ENCODE measurements around the gene FXYD6. TPM values are rescaled to one million over a fixed set of nuclear protein-coding genes. Genes with fewer than 3 reads are reported as not detected.
A peak's percentile ranks its signal among the peaks of the same experiment; 100 is the strongest.

Gene FXYD6
- total and polyA plus RNA-seq, 9 of the 15 experiments (the other 6 are each of a cell fraction or from before 2014, with no cell fraction given), result 0.07 to 0.35 TPM; not detected in 7

GRCh38 chr11:117807482-117808327 lies 68.8 kb downstream of the FXYD6 start:
- peak; percentile 78 to 82 (median 80) for DNase-seq (ENCODE audit: extremely low read depth in 1 of 4, low spot score in 3 of 4)
- 20% methylated on average over 22 of the region's 22 CpGs for WGBS (ENCODE audit: insufficient coverage, low coverage, missing lambda C conversion rate)
- peak; percentile 93 for FAIRE-seq
- Histone ChIP-seq H3K9ac (ENCODE audit: insufficient read depth in 1 of 2, low read depth in 2 of 2, low read length in 2 of 2) (no peak overlapping the region), H2AFZ (ENCODE audit: low read depth, low read length) (no peak overlapping the region), H3K9me1 (ENCODE audit: control insufficient read depth, insufficient read depth, low read length) (no peaks in the 10 kb centered on the region), H3K36me3 (ENCODE audit: control insufficient read depth, insufficient read depth, low read length) (no peaks in the 10 kb centered on the region), H3K4me3 (no peak overlapping the region), H3K9me3 (replicated peaks; ENCODE audit: control insufficient read depth, insufficient read depth, low read depth, low read length) (no peaks in the 10 kb centered on the region), H3K4me1 (replicated peaks in 1 of 2; ENCODE audit: control insufficient read depth in 2 of 2, insufficient read depth in 2 of 2, low read length in 2 of 2) (peaks cover 13 to 14% of the 10 kb centered on the region in 2 experiments; a peak in 4 of 5 replicates), H3K27ac (ENCODE audit: extremely low read depth, low read depth, low read length) (no peak overlapping the region), H3K79me2 (ENCODE audit: control insufficient read depth, insufficient read depth, low read length) (no peaks in the 10 kb centered on the region), H4K20me1 (replicated peaks; ENCODE audit: control insufficient read depth, insufficient read depth, low read length) (no peaks in the 10 kb centered on the region; the same call in 1 of the 2 replicates), H3K4me2 (ENCODE audit: insufficient read depth, low read length) (no peak overlapping the region), H3K27me3 (ENCODE audit: control insufficient read depth in 2 of 2, insufficient read depth in 2 of 2, low read length in 2 of 2) (peaks cover 0 to 29% of the 10 kb centered on the region in 2 experiments; a peak in 3 of 5 replicates)
- no TSS peak for BruUV-seq (replicated peaks)
- peak; percentile 72 for ATAC-seq
- ChIA-PET CTCF (ENCODE audit: low intra/inter-chr PET ratio) (interaction anchor here (0.7 to 3.3 kb wide), 5 partner anchors 10 to 680 kb away, joined by 3 to 52 read pairs (median 4); no protein-coding TSS in a partner anchor), POLR2A (interaction anchor here (0.7 kb wide), 2 partner anchors 766 to 947 kb away, joined by 3 to 4 read pairs; no protein-coding TSS in a partner anchor)
- intact Hi-C loops (cut with micrococcal nuclease) (loop anchor here (1.0 to 5.0 kb wide), 4 partner anchors 10 to 379 kb away; no protein-coding TSS in a partner anchor), in situ Hi-C loops (cut with MboI) (loop anchor here (10.0 kb wide), 1 partner anchor 363 kb away; no protein-coding TSS in a partner anchor)
- TF ChIP-seq, protein P1, sequence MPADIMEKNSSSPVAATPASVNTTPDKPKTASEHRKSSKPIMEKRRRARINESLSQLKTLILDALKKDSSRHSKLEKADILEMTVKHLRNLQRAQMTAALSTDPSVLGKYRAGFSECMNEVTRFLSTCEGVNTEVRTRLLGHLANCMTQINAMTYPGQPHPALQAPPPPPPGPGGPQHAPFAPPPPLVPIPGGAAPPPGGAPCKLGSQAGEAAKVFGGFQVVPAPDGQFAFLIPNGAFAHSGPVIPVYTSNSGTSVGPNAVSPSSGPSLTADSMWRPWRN (IDR thresholded peaks at IDR 0.05; ENCODE audit: low read depth), result no peak
- TF ChIP-seq MAZ (CRISPR knock-in tag; conservative IDR thresholded peaks at IDR 0.05 in 1 of 2, IDR thresholded peaks at IDR 0.05 in 1 of 2) (peak in 1 of 2 experiments; percentile 75; a peak in 2 of 4 replicates), PCBP2 (IDR thresholded peaks at IDR 0.05; ENCODE audit: low read depth, low read length, poor library complexity, severe bottlenecking) (no peak), RFX1 (IDR thresholded peaks at IDR 0.05) (peak; percentile 60; the same call in 1 of the 2 replicates), NFATC3 (IDR thresholded peaks at IDR 0.05) (no peak)
- TF ChIP-seq, protein P2, sequence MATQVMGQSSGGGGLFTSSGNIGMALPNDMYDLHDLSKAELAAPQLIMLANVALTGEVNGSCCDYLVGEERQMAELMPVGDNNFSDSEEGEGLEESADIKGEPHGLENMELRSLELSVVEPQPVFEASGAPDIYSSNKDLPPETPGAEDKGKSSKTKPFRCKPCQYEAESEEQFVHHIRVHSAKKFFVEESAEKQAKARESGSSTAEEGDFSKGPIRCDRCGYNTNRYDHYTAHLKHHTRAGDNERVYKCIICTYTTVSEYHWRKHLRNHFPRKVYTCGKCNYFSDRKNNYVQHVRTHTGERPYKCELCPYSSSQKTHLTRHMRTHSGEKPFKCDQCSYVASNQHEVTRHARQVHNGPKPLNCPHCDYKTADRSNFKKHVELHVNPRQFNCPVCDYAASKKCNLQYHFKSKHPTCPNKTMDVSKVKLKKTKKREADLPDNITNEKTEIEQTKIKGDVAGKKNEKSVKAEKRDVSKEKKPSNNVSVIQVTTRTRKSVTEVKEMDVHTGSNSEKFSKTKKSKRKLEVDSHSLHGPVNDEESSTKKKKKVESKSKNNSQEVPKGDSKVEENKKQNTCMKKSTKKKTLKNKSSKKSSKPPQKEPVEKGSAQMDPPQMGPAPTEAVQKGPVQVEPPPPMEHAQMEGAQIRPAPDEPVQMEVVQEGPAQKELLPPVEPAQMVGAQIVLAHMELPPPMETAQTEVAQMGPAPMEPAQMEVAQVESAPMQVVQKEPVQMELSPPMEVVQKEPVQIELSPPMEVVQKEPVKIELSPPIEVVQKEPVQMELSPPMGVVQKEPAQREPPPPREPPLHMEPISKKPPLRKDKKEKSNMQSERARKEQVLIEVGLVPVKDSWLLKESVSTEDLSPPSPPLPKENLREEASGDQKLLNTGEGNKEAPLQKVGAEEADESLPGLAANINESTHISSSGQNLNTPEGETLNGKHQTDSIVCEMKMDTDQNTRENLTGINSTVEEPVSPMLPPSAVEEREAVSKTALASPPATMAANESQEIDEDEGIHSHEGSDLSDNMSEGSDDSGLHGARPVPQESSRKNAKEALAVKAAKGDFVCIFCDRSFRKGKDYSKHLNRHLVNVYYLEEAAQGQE (IDR thresholded peaks at IDR 0.05; ENCODE audit: borderline replicate concordance), result peak; percentile 78
- TF ChIP-seq, protein P2 (CRISPR knock-in tag; IDR thresholded peaks at IDR 0.05; ENCODE audit: low read depth), result no peak
- TF ChIP-seq, protein P3, sequence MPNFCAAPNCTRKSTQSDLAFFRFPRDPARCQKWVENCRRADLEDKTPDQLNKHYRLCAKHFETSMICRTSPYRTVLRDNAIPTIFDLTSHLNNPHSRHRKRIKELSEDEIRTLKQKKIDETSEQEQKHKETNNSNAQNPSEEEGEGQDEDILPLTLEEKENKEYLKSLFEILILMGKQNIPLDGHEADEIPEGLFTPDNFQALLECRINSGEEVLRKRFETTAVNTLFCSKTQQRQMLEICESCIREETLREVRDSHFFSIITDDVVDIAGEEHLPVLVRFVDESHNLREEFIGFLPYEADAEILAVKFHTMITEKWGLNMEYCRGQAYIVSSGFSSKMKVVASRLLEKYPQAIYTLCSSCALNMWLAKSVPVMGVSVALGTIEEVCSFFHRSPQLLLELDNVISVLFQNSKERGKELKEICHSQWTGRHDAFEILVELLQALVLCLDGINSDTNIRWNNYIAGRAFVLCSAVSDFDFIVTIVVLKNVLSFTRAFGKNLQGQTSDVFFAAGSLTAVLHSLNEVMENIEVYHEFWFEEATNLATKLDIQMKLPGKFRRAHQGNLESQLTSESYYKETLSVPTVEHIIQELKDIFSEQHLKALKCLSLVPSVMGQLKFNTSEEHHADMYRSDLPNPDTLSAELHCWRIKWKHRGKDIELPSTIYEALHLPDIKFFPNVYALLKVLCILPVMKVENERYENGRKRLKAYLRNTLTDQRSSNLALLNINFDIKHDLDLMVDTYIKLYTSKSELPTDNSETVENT (CRISPR knock-in tag; IDR thresholded peaks at IDR 0.05), result no peak

Measured in K562 (cell line).